T follicular helper cell (primary cell): ENCODE measurements around the gene IL18R1.

Source experiments
- DNase-seq: peaks from one replicate; pipeline ENCODE4 v3.0.0-alpha.2; 2020; ENCODE audit warnings: low read depth

The IL18R1 gene

GRCh38 chr2:102345329-102345920 is 10.2 kb upstream of the IL18R1 start:
- DNase-seq = no peak

- DNase-seq = no peak
Observed at GRCh38 chr2:102346381-102347130, 9.0 kb upstream of the IL18R1 start.

- DNase-seq = no peak
Observed at GRCh38 chr2:102350137-102350793, 5.3 kb upstream of the IL18R1 start.

GRCh38 chr2:102356381-102356712 is 751 bp downstream of the IL18R1 start:
- no peak for DNase-seq

- no peak for DNase-seq
Observed at GRCh38 chr2:102356741-102357140, 1.1 kb downstream of the IL18R1 start.

- no peak for DNase-seq
Observed at GRCh38 chr2:102357937-102358336, 2.3 kb downstream of the IL18R1 start.

GRCh38 chr2:102358496-102358895 is 2.9 kb downstream of the IL18R1 start:
- no peak for DNase-seq

- DNase-seq = no peak
Observed at GRCh38 chr2:102359527-102359926, 3.9 kb downstream of the IL18R1 start.

- no peak for DNase-seq
Observed at GRCh38 chr2:102361632-102362241, 6.1 kb downstream of the IL18R1 start.

- no peak for DNase-seq
Observed at GRCh38 chr2:102365763-102366162, 10.2 kb downstream of the IL18R1 start.

GRCh38 chr2:102366406-102367112 is 11.0 kb downstream of the IL18R1 start:
- no peak for DNase-seq

- DNase-seq = no peak
Observed at GRCh38 chr2:102367331-102367971, 11.9 kb downstream of the IL18R1 start.

GRCh38 chr2:102368461-102369109 is 13.0 kb downstream of the IL18R1 start:
- DNase-seq = no peak

GRCh38 chr2:102369866-102370265 is 14.3 kb downstream of the IL18R1 start:
- no peak for DNase-seq

GRCh38 chr2:102376052-102376591 is 20.5 kb downstream of the IL18R1 start:
- no peak for DNase-seq

GRCh38 chr2:102383722-102384121 is 28.1 kb downstream of the IL18R1 start:
- no peak for DNase-seq

GRCh38 chr2:102385522-102385921 is 29.9 kb downstream of the IL18R1 start:
- no peak for DNase-seq

GRCh38 chr2:102386004-102386403 is 30.4 kb downstream of the IL18R1 start:
- no peak for DNase-seq

- DNase-seq = no peak
Observed at GRCh38 chr2:102386867-102387541, 31.4 kb downstream of the IL18R1 start.
